ENCODE data around the gene AP2B1. TPM values are rescaled to one million over a fixed set of nuclear protein-coding genes. Genes with fewer than 3 reads are reported as not detected.

The AP2B1 gene
- total RNA-seq, 4 donors from 2014 or later = 32.2 to 102 (median 60.1) TPM

DNA sequence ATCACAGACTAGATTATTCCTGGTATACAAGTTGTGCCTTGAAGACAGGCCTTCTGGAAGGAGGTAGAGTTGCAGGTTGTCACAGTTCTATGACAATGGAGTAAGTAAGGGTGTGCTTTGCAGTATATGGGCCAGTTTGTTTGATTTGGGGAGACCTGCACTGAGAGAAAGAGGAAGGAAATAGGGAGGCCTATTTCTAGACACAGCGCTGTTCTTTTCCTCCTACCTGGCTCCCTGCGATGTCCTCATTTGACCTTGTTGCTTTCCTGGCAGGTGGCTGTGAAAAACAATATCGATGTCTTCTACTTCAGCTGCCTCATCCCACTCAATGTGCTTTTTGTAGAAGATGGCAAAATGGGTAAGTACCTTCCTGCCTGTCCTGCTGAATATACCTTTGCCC, 121.8 kb downstream of the AP2B1 start:
- Histone ChIP-seq H3K27ac (no peak overlapping the region), H3K9me3 (no peaks in the 10 kb centered on the region), H3K4me1 (peaks cover 0 to 5% (median 0%) of the 10 kb centered on the region in 4 donors), H3K4me3 (no peak overlapping the region), H3K36me3 (peaks cover 0 to 29% (median 9%) of the 10 kb centered on the region in 4 donors), H3K27me3 (no peaks in the 10 kb centered on the region)
- in situ Hi-C loops (cut with MboI; ENCODE audit: low pct_ligation_motif_present in 1 of 4, low pct_unique_long_range_greater_than_20kb in 1 of 4, low sequenced_read_pairs in 3 of 4) (no loop called here), intact Hi-C loops (cut with DNase I; ENCODE audit: low total_unique reads) (no loop called here)
- 30 to 33% methylated on average over 2 to 3 of the region's 3 CpGs for WGBS, 2 donors (ENCODE audit: low coverage in 1 of 2)
- DNase-seq = no peak
- TF ChIP-seq, protein P1, sequence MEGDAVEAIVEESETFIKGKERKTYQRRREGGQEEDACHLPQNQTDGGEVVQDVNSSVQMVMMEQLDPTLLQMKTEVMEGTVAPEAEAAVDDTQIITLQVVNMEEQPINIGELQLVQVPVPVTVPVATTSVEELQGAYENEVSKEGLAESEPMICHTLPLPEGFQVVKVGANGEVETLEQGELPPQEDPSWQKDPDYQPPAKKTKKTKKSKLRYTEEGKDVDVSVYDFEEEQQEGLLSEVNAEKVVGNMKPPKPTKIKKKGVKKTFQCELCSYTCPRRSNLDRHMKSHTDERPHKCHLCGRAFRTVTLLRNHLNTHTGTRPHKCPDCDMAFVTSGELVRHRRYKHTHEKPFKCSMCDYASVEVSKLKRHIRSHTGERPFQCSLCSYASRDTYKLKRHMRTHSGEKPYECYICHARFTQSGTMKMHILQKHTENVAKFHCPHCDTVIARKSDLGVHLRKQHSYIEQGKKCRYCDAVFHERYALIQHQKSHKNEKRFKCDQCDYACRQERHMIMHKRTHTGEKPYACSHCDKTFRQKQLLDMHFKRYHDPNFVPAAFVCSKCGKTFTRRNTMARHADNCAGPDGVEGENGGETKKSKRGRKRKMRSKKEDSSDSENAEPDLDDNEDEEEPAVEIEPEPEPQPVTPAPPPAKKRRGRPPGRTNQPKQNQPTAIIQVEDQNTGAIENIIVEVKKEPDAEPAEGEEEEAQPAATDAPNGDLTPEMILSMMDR (IDR thresholded peaks at IDR 0.05) = no peak
- TF ChIP-seq EP300 (IDR thresholded peaks at IDR 0.05; ENCODE audit: low read depth) (no peak), POLR2AphosphoS5 (IDR thresholded peaks at IDR 0.05) (no peak), POLR2A (IDR thresholded peaks at IDR 0.05) (no peak)

DNA sequence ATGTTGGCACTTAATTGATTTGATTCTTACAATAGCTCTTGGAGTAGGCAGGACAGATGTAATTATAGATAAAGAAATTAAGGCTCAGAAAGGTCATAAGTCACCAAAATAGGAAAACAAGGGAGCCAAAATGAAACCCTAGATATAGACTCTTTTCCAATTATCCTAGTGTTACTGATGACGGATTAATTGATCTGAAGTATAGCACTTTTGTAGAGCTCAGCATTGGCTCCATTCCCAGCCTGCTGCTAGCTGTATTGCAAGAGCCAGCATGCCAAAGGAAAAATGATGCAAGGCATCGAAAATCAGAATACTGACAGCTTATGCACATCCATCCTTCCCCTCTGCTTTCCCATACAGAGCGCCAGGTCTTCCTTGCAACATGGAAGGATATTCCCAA, 122.8 kb downstream of the AP2B1 start:
- peaks cover 0 to 29% (median 9%) of the 10 kb centered on the region in 4 donors for H3K36me3 ChIP-seq
- no peaks in the 10 kb centered on the region for H3K27me3 ChIP-seq
- H3K9me3 ChIP-seq = no peaks in the 10 kb centered on the region
- no peak overlapping the region for H3K4me3 ChIP-seq
- in situ Hi-C loops (cut with MboI; ENCODE audit: low pct_ligation_motif_present in 1 of 4, low pct_unique_long_range_greater_than_20kb in 1 of 4, low sequenced_read_pairs in 3 of 4) (no loop called here), intact Hi-C loops (cut with DNase I; ENCODE audit: low total_unique reads) (no loop called here)
- no peak for DNase-seq
- TF ChIP-seq POLR2A (IDR thresholded peaks at IDR 0.05) = no peak
- no peak for TF ChIP-seq POLR2AphosphoS5 (IDR thresholded peaks at IDR 0.05)
- TF ChIP-seq EP300 (IDR thresholded peaks at IDR 0.05; ENCODE audit: low read depth) = no peak
- TF ChIP-seq, protein P1 (IDR thresholded peaks at IDR 0.05) = no peak
- WGBS, 2 donors (ENCODE audit: low coverage in 1 of 2) = 81 to 84% methylated on average over 3 of the region's 3 CpGs
- H3K4me1 ChIP-seq = peaks cover 0 to 5% (median 0%) of the 10 kb centered on the region in 4 donors
- H3K27ac ChIP-seq = no peak overlapping the region

GRCh38 chr17:35710950-35711349, 123.8 kb downstream of the AP2B1 start:
- Histone ChIP-seq H3K4me3 (no peak overlapping the region), H3K9me3 (no peaks in the 10 kb centered on the region), H3K36me3 (peaks cover 0 to 33% (median 10%) of the 10 kb centered on the region in 4 donors), H3K27ac (no peak overlapping the region), H3K4me1 (peaks cover 0 to 5% (median 0%) of the 10 kb centered on the region in 4 donors), H3K27me3 (no peaks in the 10 kb centered on the region)
- in situ Hi-C loops (cut with MboI; ENCODE audit: low pct_ligation_motif_present in 1 of 4, low pct_unique_long_range_greater_than_20kb in 1 of 4, low sequenced_read_pairs in 3 of 4) (no loop called here), intact Hi-C loops (cut with DNase I; ENCODE audit: low total_unique reads) (no loop called here)
- TF ChIP-seq POLR2A (IDR thresholded peaks at IDR 0.05) = no peak
- TF ChIP-seq, protein P1 (IDR thresholded peaks at IDR 0.05) = no peak
- no peak for TF ChIP-seq EP300 (IDR thresholded peaks at IDR 0.05; ENCODE audit: low read depth)
- no peak for TF ChIP-seq POLR2AphosphoS5 (IDR thresholded peaks at IDR 0.05)
- 100% methylated on average over 1 to 2 of the region's 2 CpGs for WGBS, 2 donors (ENCODE audit: low coverage in 1 of 2)
- DNase-seq = no peak

DNA sequence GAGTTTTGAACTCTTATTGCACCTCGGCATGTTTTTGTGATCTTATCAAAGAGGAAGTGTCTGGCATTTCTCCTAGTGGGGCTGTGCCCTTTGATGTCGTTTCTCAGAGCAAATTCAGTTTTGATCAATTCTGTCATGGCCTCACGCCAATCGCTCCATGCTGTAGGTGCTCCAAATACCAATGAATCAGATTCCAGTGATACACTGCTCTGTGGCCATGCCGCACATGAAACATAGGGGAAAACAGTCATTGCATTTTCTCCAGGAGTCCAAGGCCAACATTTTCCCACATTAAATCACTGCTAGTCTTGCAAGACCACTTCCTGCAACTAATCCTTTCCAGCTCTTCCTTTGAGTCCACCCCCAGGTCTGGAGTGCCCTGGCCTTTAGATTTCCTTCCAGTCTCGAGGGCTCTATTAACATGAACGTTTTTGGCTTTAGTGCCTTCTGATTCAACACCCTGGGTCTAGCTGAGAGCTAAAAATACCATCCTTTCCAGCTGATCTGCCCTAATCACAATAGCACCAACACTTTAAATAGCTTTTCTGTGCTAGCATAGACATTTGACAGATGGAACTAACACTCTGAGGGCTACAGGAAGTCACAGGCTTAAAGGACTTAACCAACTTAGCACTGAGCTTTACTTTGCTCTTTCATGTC, 126.1 kb downstream of the AP2B1 start:
- Histone ChIP-seq H3K4me3 (no peak overlapping the region), H3K36me3 (peaks cover 0 to 40% (median 12%) of the 10 kb centered on the region in 4 donors), H3K9me3 (no peaks in the 10 kb centered on the region), H3K27me3 (no peaks in the 10 kb centered on the region), H3K4me1 (peaks cover 0 to 5% (median 0%) of the 10 kb centered on the region in 4 donors), H3K27ac (no peak overlapping the region)
- TF ChIP-seq, protein P1 (IDR thresholded peaks at IDR 0.05) = no peak
- TF ChIP-seq EP300 (IDR thresholded peaks at IDR 0.05; ENCODE audit: low read depth) = no peak
- no peak for TF ChIP-seq POLR2AphosphoS5 (IDR thresholded peaks at IDR 0.05)
- no peak for TF ChIP-seq POLR2A (IDR thresholded peaks at IDR 0.05)
- no peak for DNase-seq
- WGBS, 2 donors (ENCODE audit: low coverage in 1 of 2) = 14 to 33% methylated on average over 7 of the region's 7 CpGs
- intact Hi-C loops (cut with DNase I; ENCODE audit: low total_unique reads) (no loop called here), in situ Hi-C loops (cut with MboI; ENCODE audit: low pct_ligation_motif_present in 1 of 4, low pct_unique_long_range_greater_than_20kb in 1 of 4, low sequenced_read_pairs in 3 of 4) (no loop called here)

Measured in transverse colon (tissue), 4 donors.